VCaP (cell line): Measurements from ENCODE around the gene ARMC2.

ENCODE experiments used
- H3K27ac ChIP-seq: fragments of 450-650 bp; 2 replicates; pipeline ENCODE4 v1.5.1; 2017
- TF ChIP-seq, protein P1 (sequence below): fragments of 450-650 bp; conservative IDR thresholded peaks from 2 replicates; pipeline ENCODE4 v1.5.1; 2017; ENCODE audit warnings: mild to moderate bottlenecking, moderate library complexity

The ARMC2 gene

DNA sequence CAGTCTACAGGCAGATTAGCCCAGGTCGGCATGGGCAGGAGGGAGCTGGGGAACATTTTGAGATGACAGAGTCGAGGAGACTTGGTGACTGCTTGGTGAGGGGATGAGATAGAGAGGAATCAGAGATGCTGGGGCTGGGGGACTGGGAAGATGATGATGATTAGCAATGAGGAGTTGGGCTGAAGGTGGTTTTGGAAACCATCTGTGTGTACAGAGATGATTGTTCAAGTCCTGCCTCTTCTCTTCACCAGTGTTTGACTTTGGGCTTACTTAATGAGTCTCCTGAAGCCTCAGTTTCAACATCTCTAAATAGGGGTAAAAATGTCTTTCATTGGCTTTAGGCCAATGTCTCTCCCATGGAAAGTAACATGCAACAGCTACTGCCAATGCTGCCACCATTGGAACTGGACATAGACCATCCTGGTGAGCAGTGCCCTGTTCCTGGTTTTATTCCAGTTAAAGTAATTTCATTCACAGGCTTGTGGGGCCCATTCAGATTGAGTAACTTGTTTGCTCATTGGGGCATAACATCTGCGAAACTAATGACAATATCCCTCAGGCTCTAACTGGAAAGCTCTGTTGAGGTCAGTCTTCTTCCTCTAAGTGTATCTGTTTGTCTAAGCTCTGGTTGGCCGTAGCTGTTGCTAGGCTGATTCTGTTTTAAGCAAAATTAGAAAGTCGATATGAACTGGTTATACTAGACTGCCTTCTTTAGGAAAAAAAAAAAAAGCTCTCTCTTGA lies 99.1 kb downstream of the ARMC2 start:
- H3K27ac ChIP-seq, result peak overlapping the region; percentile 90
- TF ChIP-seq, protein P1, sequence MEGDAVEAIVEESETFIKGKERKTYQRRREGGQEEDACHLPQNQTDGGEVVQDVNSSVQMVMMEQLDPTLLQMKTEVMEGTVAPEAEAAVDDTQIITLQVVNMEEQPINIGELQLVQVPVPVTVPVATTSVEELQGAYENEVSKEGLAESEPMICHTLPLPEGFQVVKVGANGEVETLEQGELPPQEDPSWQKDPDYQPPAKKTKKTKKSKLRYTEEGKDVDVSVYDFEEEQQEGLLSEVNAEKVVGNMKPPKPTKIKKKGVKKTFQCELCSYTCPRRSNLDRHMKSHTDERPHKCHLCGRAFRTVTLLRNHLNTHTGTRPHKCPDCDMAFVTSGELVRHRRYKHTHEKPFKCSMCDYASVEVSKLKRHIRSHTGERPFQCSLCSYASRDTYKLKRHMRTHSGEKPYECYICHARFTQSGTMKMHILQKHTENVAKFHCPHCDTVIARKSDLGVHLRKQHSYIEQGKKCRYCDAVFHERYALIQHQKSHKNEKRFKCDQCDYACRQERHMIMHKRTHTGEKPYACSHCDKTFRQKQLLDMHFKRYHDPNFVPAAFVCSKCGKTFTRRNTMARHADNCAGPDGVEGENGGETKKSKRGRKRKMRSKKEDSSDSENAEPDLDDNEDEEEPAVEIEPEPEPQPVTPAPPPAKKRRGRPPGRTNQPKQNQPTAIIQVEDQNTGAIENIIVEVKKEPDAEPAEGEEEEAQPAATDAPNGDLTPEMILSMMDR, result no peak

- H3K27ac ChIP-seq, result peak overlapping the region; percentile 90
- TF ChIP-seq, protein P1, result no peak
These were observed 100.0 kb downstream of the ARMC2 start for GRCh38 chr6:108948181-108948661.

GRCh38 chr6:108951351-108951953 lies 103.2 kb downstream of the ARMC2 start:
- TF ChIP-seq, protein P1, result no peak
- H3K27ac ChIP-seq, result peak overlapping the region; percentile 90

GRCh38 chr6:108952776-108953486 lies 104.7 kb downstream of the ARMC2 start:
- TF ChIP-seq, protein P1, result no peak
- H3K27ac ChIP-seq, result no peak overlapping the region

GRCh38 chr6:108953681-108954080 lies 105.5 kb downstream of the ARMC2 start:
- no peak overlapping the region for H3K27ac ChIP-seq
- TF ChIP-seq, protein P1, result no peak

- TF ChIP-seq, protein P1, result no peak
- no peak overlapping the region for H3K27ac ChIP-seq
These were observed 107.2 kb downstream of the ARMC2 start for GRCh38 chr6:108955329-108955949.

DNA sequence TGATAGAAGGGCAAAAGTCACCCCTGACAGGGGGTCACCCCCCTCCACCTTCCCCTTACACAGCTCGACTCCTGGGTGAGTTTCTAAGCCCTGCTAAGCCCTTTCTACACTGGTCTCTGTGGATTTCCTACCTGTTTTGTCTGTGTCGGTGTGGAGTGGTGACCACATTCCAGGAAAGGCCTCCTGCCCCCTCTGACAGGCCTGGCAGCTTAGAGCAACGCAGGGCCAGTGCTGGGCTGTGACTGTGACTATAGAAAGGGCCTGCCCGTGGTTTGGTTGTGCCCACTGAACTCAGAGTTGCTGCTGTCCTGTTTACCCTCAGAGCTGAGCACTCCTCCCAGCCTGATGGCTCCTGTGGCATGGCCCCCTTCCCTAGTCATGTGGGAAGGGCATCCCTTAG lies 109.0 kb downstream of the ARMC2 start:
- TF ChIP-seq, protein P1, result no peak
- H3K27ac ChIP-seq, result no peak overlapping the region
